GM18951 (cell line): ENCODE data around the gene CPNE2.
"Not testable (repeated sequence)": the region's sequence is repeated elsewhere in the genome, so short reads cannot be mapped to it uniquely, and the experiment has no call there.

ENCODE experiments used
- POLR2A ChIP-seq: IDR thresholded peaks from 4 replicates; pipeline ENCODE4 v1.6.1; 2011; ENCODE audit warnings: mild to moderate bottlenecking; ENCODE audit not compliant: insufficient read length, insufficient read depth; ENCODE audit errors: extremely low read depth
- in situ Hi-C: fragments of 300-500 bp; cut with MboI; formaldehyde crosslinking; loops from one replicate; pipeline ENCODE4 v1.12.0; 2022; ENCODE audit warnings: low sequenced_read_pairs, mixed read lengths, inconsistent platforms; ENCODE audit not compliant: unreplicated experiment

Gene CPNE2

GRCh38 chr16:57060323-57061083 lies 31.9 kb upstream of the CPNE2 start:
- in situ Hi-C loops: no loop called here
- TF ChIP-seq POLR2A: no peak

- in situ Hi-C loops: no loop called here
- TF ChIP-seq POLR2A: no peak
These were observed 31.1 kb upstream of the CPNE2 start for GRCh38 chr16:57061084-57061905.

- no peak for TF ChIP-seq POLR2A
- in situ Hi-C loops: no loop called here
These were observed 30.1 kb upstream of the CPNE2 start for GRCh38 chr16:57062329-57062728.

- in situ Hi-C loops: not testable (repeated sequence)
These were observed 29.2 kb upstream of the CPNE2 start for GRCh38 chr16:57063189-57063588.

GRCh38 chr16:57064995-57065394 lies 27.4 kb upstream of the CPNE2 start:
- in situ Hi-C loops: no loop called here

GRCh38 chr16:57066625-57067024 lies 25.8 kb upstream of the CPNE2 start:
- in situ Hi-C loops: no loop called here
- no peak for TF ChIP-seq POLR2A

More at GRCh38 chr16:57064995-57065394, 27.4 kb upstream of the CPNE2 start:
- no peak for TF ChIP-seq POLR2A

GRCh38 chr16:57067347-57067746 lies 25.0 kb upstream of the CPNE2 start:
- peak; percentile 14 for TF ChIP-seq POLR2A
- in situ Hi-C loops: no loop called here

- no peak for TF ChIP-seq POLR2A
- in situ Hi-C loops: no loop called here
These were observed 23.3 kb upstream of the CPNE2 start for GRCh38 chr16:57069053-57069452.

- in situ Hi-C loops: no loop called here
- TF ChIP-seq POLR2A: no peak
These were observed 22.6 kb upstream of the CPNE2 start for GRCh38 chr16:57069635-57070370.

GRCh38 chr16:57070424-57070823 lies 22.0 kb upstream of the CPNE2 start:
- no peak for TF ChIP-seq POLR2A
- in situ Hi-C loops: no loop called here

- in situ Hi-C loops: not testable (repeated sequence)
These were observed 21.2 kb upstream of the CPNE2 start for GRCh38 chr16:57071081-57071732.

- TF ChIP-seq POLR2A: no peak
- in situ Hi-C loops: no loop called here
These were observed 20.4 kb upstream of the CPNE2 start for GRCh38 chr16:57071831-57072582.

- no peak for TF ChIP-seq POLR2A
- in situ Hi-C loops: no loop called here
These were observed 19.6 kb upstream of the CPNE2 start for GRCh38 chr16:57072616-57073275.
